BJ (cell line): Measurements from ENCODE around the gene ZFP62. TPM values are rescaled to one million over a fixed set of nuclear protein-coding genes. Genes with fewer than 3 reads are reported as not detected.

Experiments
- CTCF ChIA-PET: fragments of 350-600 bp; formaldehyde crosslinking; extraction: SDS; loops from one replicate; lab custom pipeline; 2021; ENCODE audit warnings: antibody characterized with exemption, inconsistent platforms; lab: Yijun Ruan, JAX
- POLR2A ChIA-PET: fragments of 300-600 bp; sonication (Branson Sonifier 250); formaldehyde crosslinking; extraction: SDS; loops from one replicate; lab custom pipeline; 2021; ENCODE audit warnings: antibody characterized with exemption; lab: Charles Lee
- DNase-seq: peaks from one replicate; pipeline ENCODE4 v3.0.0-alpha.2; 2011; ENCODE audit warnings: low read depth
- H3K27me3 ChIP-seq: 2 replicates; pipeline ENCODE4 v1.6.0; 2011; ENCODE audit warnings: low read length; ENCODE audit not compliant: control insufficient read depth, insufficient read depth
- H3K36me3 ChIP-seq: 2 replicates; pipeline ENCODE4 v1.5.1; 2011; ENCODE audit warnings: low read length; ENCODE audit not compliant: control insufficient read depth, insufficient read depth
- H3K4me3 ChIP-seq: 2 replicates; pipeline ENCODE4 v1.5.1; 2011; ENCODE audit warnings: low read depth, mild to moderate bottlenecking, control low read depth, low read length
- polyA plus RNA-seq: library from polyadenylated mRNA; depleted of rRNA; stranded (reverse); fragments of >200 nt; gene quantifications from 2 replicates; pipeline ENCODE4 v1.2.3, GENCODE V29; 2011; rRNA removed
- small RNA-seq: library from RNA; depleted of rRNA; stranded (forward); fragments of <200 nt; gene quantifications from one replicate; pipeline ENCODE3, GENCODE V24; 2012; ENCODE audit warnings: low replicate concordance, low read depth; ENCODE audit not compliant: insufficient read length
- TF ChIP-seq, protein P1 (sequence below): IDR thresholded peaks from 2 replicates; pipeline ENCODE4 v1.5.1; 2011; ENCODE audit warnings: low read depth, mild to moderate bottlenecking, control low read depth, inconsistent platforms, low read length, moderate library complexity; ENCODE audit not compliant: insufficient read depth

The ZFP62 gene
- polyA plus RNA-seq, 1 experiment, result 5.4 TPM

DNA sequence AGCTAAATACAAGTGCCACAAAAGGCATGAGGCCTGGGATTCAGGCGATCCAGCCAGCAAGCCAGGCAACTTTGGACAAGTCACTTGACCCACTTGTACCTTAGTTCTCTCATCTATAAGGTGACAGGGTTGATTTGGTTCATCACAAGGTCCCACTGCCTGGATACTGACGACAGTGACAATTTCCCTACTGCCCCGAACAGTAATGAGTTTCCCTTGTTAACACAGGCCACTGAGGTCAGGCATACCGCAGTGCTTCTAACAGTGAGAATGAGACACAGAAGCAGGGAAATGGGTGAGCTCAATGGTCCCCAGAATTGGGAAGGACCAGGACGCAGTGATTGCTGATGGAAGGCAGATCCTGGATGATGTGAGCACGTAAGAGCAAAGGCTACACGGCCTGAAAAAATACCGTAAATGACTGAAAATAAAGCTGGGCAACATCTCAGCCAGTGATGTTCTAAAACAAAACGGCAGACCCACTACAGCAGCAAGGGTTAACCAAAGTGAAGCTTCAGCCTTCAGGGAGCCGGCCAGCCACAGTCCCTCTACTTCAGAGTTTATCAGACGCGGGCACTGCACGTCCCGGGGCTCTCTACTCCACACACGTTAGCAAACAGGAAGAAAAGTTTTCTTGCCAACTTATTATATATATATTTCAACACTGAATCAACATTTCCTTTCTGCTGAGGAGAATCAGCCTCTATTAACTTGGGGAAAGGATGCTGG, 59.3 kb downstream of the ZFP62 start:
- CTCF ChIA-PET, result interaction anchor here (1.5 to 5.0 kb wide), 2 partner anchors 15 to 17 kb away, joined by 5 to 38 read pairs; no protein-coding TSS in a partner anchor
- TF ChIP-seq, protein P1, sequence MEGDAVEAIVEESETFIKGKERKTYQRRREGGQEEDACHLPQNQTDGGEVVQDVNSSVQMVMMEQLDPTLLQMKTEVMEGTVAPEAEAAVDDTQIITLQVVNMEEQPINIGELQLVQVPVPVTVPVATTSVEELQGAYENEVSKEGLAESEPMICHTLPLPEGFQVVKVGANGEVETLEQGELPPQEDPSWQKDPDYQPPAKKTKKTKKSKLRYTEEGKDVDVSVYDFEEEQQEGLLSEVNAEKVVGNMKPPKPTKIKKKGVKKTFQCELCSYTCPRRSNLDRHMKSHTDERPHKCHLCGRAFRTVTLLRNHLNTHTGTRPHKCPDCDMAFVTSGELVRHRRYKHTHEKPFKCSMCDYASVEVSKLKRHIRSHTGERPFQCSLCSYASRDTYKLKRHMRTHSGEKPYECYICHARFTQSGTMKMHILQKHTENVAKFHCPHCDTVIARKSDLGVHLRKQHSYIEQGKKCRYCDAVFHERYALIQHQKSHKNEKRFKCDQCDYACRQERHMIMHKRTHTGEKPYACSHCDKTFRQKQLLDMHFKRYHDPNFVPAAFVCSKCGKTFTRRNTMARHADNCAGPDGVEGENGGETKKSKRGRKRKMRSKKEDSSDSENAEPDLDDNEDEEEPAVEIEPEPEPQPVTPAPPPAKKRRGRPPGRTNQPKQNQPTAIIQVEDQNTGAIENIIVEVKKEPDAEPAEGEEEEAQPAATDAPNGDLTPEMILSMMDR, result no peak
- peaks cover 7% of the 10 kb centered on the region for H3K36me3 ChIP-seq
- POLR2A ChIA-PET, result interaction anchor here (0.6 to 1.0 kb wide), 2 partner anchors 15 to 16 kb away, joined by 3 to 15 read pairs; no protein-coding TSS in a partner anchor
- H3K27me3 ChIP-seq, result no peaks in the 10 kb centered on the region
- DNase-seq, result no peak
- H3K4me3 ChIP-seq, result peak overlapping the region; percentile 95

DNA sequence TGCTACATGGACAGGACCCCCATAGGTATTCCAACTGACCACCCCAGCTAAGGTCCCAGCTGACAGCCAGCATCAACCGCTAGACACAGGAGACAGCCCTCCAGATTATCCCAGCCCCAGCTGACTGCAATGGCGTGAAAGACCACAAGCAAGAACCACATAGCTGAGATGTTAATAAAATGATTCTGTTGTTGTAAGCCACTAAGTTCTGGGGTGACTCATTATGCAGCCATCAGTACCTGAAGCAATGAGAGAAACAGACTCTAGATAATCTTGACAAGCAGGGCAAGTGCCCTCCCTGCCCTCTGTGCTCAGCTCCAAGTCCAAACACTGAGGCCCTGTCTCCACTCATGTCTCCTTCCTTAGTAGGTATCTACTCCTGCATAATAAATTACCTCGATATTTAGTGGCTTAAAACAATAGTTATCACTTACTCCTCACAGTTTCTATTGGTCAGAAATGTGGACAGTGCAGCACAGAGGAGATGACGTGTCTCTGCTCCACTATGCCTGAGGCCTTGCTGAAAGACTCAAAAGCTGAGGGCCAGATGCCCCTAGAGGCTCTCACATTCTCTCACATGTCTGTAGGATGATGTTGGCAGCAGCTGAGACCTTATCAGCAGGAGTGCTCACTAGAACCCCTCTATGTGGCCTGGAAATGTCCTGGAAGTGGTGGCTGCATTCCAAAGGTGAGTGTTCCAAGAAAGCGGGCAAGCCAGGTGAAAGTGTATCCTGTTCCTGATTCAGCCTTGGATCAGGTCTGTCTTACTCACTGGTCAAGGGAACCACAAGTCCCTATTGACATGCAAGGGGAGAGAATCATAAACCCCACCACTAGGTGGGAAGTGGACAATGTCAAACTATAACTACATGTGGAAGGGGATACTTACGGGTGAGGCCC, 60.9 kb downstream of the ZFP62 start:
- TF ChIP-seq, protein P1, result peak; percentile 20; the same call in 1 of the 2 replicates
- POLR2A ChIA-PET, result interaction anchor here (0.8 to 1.1 kb wide), 2 partner anchors 9 to 14 kb away, joined by 3 to 4 read pairs; no protein-coding TSS in a partner anchor
- Histone ChIP-seq H3K27me3 (no peaks in the 10 kb centered on the region), H3K36me3 (peaks cover 8% of the 10 kb centered on the region), H3K4me3 (no peak overlapping the region)
- CTCF ChIA-PET, result interaction anchor here (0.9 to 5.0 kb wide), 4 partner anchors 10 to 69 kb away, joined by 3 to 38 read pairs (median 10); no protein-coding TSS in a partner anchor
- DNase-seq, result peak; percentile 55

DNA sequence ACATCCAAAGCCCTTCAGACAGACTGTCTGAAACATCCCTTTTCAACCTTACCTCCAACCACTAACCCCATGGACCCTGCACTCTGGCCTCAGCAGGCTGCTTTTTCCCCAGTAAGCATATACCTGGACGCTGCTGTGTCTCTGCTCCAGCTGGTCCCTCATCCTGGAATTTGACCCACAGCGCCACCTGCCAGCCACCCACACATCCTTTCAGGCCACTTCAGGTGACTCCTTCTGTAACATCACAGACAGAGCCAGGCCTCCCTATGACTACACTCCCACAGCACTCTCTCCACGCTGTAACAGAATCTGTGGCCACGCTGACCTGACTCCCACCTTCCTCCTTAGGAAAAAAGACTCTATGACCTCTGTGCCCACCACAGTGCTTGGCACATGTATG, 61.9 kb downstream of the ZFP62 start:
- TF ChIP-seq, protein P1, result no peak
- no peak overlapping the region for H3K4me3 ChIP-seq
- DNase-seq, result no peak
- no peaks in the 10 kb centered on the region for H3K27me3 ChIP-seq
- ChIA-PET POLR2A (interaction anchor here (0.8 to 1.1 kb wide), 2 partner anchors 10 to 13 kb away, joined by 3 to 4 read pairs; no protein-coding TSS in a partner anchor), CTCF (interaction anchor here (1.0 to 5.0 kb wide), 4 partner anchors 9 to 31 kb away, joined by 3 to 38 read pairs (median 10); no protein-coding TSS in a partner anchor)
- peaks cover 8% of the 10 kb centered on the region for H3K36me3 ChIP-seq

DNA sequence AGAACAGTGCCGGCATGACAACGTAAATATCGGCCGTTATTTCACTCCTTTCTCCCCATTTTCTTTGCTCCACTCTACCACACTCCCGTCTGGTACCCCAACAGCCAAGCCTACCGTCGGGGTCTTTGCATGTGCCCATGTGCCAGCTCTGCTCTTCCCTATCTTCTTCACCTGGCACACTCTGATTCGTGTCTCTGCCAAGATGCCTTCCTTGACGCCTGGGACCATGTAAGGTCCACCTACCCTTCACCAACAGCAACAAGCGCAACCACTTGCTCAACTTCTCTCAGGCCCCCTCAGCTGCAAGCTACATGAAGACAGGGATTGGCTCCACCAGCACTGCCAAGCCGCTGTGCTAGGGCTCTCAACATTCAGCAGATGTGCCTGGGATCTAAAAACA, 62.9 kb downstream of the ZFP62 start:
- CTCF ChIA-PET, result interaction anchor here (1.0 to 1.2 kb wide), 2 partner anchors 14 to 15 kb away, joined by 3 read pairs; no protein-coding TSS in a partner anchor
- no peaks in the 10 kb centered on the region for H3K27me3 ChIP-seq
- H3K4me3 ChIP-seq, result no peak overlapping the region
- POLR2A ChIA-PET, result no interaction called here
- no peak for DNase-seq
- TF ChIP-seq, protein P1, result no peak
- H3K36me3 ChIP-seq, result peaks cover 8% of the 10 kb centered on the region

Small RNAs within 50 kb of the gene (small RNA-seq; reads per million reads assigned to genes)
- not detected for gene RF00019

Other genes starting within 250 kb of the ZFP62 start
- 0.09 and 0.27 TPM in 2 replicates for gene FLT4, start 211.7 kb downstream of the ZFP62 start, polyA plus RNA-seq
- not detected in 2 replicates for gene OR2Y1, start 121.2 kb downstream of the ZFP62 start, polyA plus RNA-seq
- gene MGAT1, start 58.5 kb downstream of the ZFP62 start, polyA plus RNA-seq, result 156 and 197 TPM in 2 replicates
- gene BTNL8, start 37.9 kb upstream of the ZFP62 start, polyA plus RNA-seq, result not detected in 2 replicates
- gene BTNL3, start 127.6 kb upstream of the ZFP62 start, polyA plus RNA-seq, result not detected in 2 replicates
- not detected in 2 replicates for gene BTNL9, start 179.0 kb upstream of the ZFP62 start, polyA plus RNA-seq